CMK (cell line): ENCODE results near the gene HMGN4.

Source experiments
- DNase-seq: peaks from one replicate; pipeline ENCODE4 v3.0.0-alpha.2; 2010; ENCODE audit warnings: low read depth

The HMGN4 gene

GRCh38 chr6:26552205-26552604 is 14.0 kb downstream of the HMGN4 start:
- DNase-seq = no peak

GRCh38 chr6:26552640-26553188 is 14.5 kb downstream of the HMGN4 start:
- no peak for DNase-seq

GRCh38 chr6:26553264-26553634 is 15.1 kb downstream of the HMGN4 start:
- DNase-seq = no peak

GRCh38 chr6:26553635-26554446 is 15.7 kb downstream of the HMGN4 start:
- peak; percentile 83 for DNase-seq

GRCh38 chr6:26554447-26554696 is 16.2 kb downstream of the HMGN4 start:
- no peak for DNase-seq

- DNase-seq = no peak
Observed at GRCh38 chr6:26554697-26555504, 16.7 kb downstream of the HMGN4 start.

- no peak for DNase-seq
Observed at GRCh38 chr6:26555505-26556262, 17.5 kb downstream of the HMGN4 start.

- peak; percentile 70 for DNase-seq
Observed at GRCh38 chr6:26556263-26557070, 18.3 kb downstream of the HMGN4 start.

GRCh38 chr6:26561533-26562466 is 23.6 kb downstream of the HMGN4 start:
- no peak for DNase-seq

GRCh38 chr6:26563488-26563887 is 25.3 kb downstream of the HMGN4 start:
- no peak for DNase-seq

GRCh38 chr6:26568601-26569432 is 30.7 kb downstream of the HMGN4 start:
- DNase-seq = peak; percentile 92

GRCh38 chr6:26569433-26569764 is 31.2 kb downstream of the HMGN4 start:
- no peak for DNase-seq

GRCh38 chr6:26570027-26570809 is 32.1 kb downstream of the HMGN4 start:
- no peak for DNase-seq

GRCh38 chr6:26571592-26572296 is 33.6 kb downstream of the HMGN4 start:
- DNase-seq = peak; percentile 76

- DNase-seq = no peak
Observed at GRCh38 chr6:26575494-26575939, 37.4 kb downstream of the HMGN4 start.

- no peak for DNase-seq
Observed at GRCh38 chr6:26576407-26576843, 38.3 kb downstream of the HMGN4 start.

GRCh38 chr6:26576929-26577719 is 39.0 kb downstream of the HMGN4 start:
- peak; percentile 68 for DNase-seq
